Sigmoid colon (tissue), 7 donors: Measurements from ENCODE around the gene DNAH10. TPM values are rescaled to one million over a fixed set of nuclear protein-coding genes. Genes with fewer than 3 reads are reported as not detected.

ENCODE experiments used
- DNase-seq: peaks from one replicate; pipeline ENCODE4 v3.0.0-alpha.2; 2019
- H3K27ac ChIP-seq, 4 donors: fragments of 200-600 bp; sonication (generic); one replicate each; pipeline ENCODE4 v1.5.1; 2016 to 2019; ENCODE audit warnings: mild to moderate bottlenecking in 1 of 4
- H3K27me3 ChIP-seq, 3 donors: fragments of 200-600 bp; sonication (generic); one replicate each; pipeline ENCODE4 v1.5.1; 2019; ENCODE audit warnings: mild to moderate bottlenecking in 1 of 3
- H3K36me3 ChIP-seq, 4 donors: fragments of 200-600 bp; sonication (generic); one replicate each; pipeline ENCODE4 v1.5.1; 2016 to 2019
- H3K4me1 ChIP-seq, 4 donors: fragments of 200-600 bp; sonication (generic); one replicate each; pipeline ENCODE4 v1.5.1; 2017 to 2019
- H3K4me3 ChIP-seq, 4 donors: fragments of 200-600 bp; sonication (generic); one replicate each; pipeline ENCODE4 v1.5.1; 2017 to 2019; ENCODE audit warnings: mild to moderate bottlenecking in 2 of 4, moderate library complexity in 1 of 4
- H3K9me3 ChIP-seq, 4 donors: fragments of 200-600 bp in 3 of 4; sonication (generic) in 3 of 4; one replicate each; pipeline versions ENCODE4 v1.5.1 to v1.6.1; 2013 to 2019
- EP300 ChIP-seq, 4 donors: sonication (generic); formaldehyde crosslinking; IDR thresholded peaks; one replicate each; pipeline ENCODE4 v1.6.1; 2017; ENCODE audit warnings: antibody characterized with exemption in 4 of 4
- POLR2A ChIP-seq, 2 donors: fragments of 450-650 bp; IDR thresholded peaks; one replicate each; pipeline ENCODE4 v1.6.1; 2016; ENCODE audit warnings: antibody characterized with exemption in 2 of 2, mild to moderate bottlenecking in 2 of 2, moderate library complexity in 2 of 2
- POLR2AphosphoS5 ChIP-seq, 4 donors: sonication (generic); formaldehyde crosslinking; IDR thresholded peaks; one replicate each; pipeline ENCODE4 v1.6.1; 2017; ENCODE audit warnings: antibody characterized with exemption in 4 of 4
- WGBS, 2 donors: extraction: QIAGEN DNeasy Blood & Tissue Kit; methylation state at CpG; one replicate each; pipeline ENCODE4 v1.1.7; 2013; 5-methylcytosine and 5-hydroxymethylcytosine counted together
- intact Hi-C: fragments of 100-400 bp; cut with DNase I; formaldehyde crosslinking; loops from one replicate; pipeline ENCODE4 v1.15.1; 2023
- polyA plus RNA-seq, 3 donors: library from polyadenylated mRNA; stranded (reverse); fragments of 200-250 nt; gene quantifications; one replicate each; pipeline ENCODE4 v1.2.3, GENCODE V29; 2013
- total RNA-seq, 4 donors: library from RNA; depleted of rRNA; stranded (reverse); fragments of >200 nt; gene quantifications; one replicate each; pipeline ENCODE4 v1.1.0, GENCODE V29; 2016
- TF ChIP-seq, protein P1 (sequence below), 4 experiments: fragments of 450-650 bp in 3 of 4; fragments of 200-600 bp in 1 of 4; IDR thresholded peaks; one replicate each; pipeline ENCODE4 v1.5.1; 2016 to 2019; ENCODE audit warnings: antibody characterized with exemption in 4 of 4, mild to moderate bottlenecking in 3 of 4, moderate library complexity in 2 of 4
- donor health status: healthy with polysubstance abuse.
- donor health status: Bipolar disorder and iron deficiency.
- donor health status: healthy.

Gene DNAH10
- total and polyA plus RNA-seq, 7 donors: under 0.01 to 0.29 (median 0.16) TPM; not detected in 4

DNA sequence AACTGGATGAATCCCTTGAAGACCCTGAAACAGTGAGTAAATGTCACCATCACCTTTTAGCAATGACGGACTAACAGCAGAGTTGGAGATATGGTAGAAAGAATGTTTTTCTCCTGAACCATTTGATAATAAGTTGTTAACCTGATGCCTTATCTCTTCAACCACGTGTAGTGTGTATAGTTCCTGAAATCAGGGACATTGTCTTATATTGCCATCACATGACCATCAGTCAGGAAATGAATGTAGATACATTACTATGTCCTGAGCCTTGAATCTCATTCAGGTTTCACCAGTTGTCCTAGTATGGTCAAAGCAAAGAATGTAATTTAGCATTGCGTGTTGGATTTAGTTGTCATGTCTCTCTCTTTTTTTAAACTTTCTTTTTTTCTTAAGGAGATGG lies 34.2 kb upstream of the DNAH10 start:
- peaks cover 0 to 74% (median 19%) of the 10 kb centered on the region in 4 donors for H3K36me3 ChIP-seq

DNA sequence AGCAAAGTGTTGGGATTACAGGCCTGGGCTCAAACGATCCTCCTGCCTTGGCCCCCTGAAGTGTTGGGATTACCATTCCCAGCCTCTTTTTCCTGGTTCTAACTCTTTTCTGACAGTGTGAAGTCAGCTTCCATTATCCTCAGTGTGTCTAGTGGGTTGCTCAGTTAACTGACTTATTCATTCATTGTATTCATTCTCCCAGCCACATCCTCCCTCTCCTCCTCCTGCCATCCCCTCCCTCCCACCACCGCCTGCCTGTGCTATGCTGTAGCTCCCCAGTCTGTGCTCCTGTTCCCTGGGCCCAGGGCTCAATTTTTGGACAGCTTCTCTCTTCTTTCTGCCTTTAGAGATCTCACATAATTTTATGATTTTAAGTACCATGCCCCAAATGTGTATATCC lies 30.5 kb upstream of the DNAH10 start:
- Histone ChIP-seq H3K27ac (no peak overlapping the region), H3K27me3 (no peaks in the 10 kb centered on the region), H3K4me1 (no peaks in the 10 kb centered on the region), H3K9me3 (no peaks in the 10 kb centered on the region), H3K36me3 (peaks cover 5 to 79% (median 24%) of the 10 kb centered on the region in 4 donors), H3K4me3 (no peak overlapping the region)
- TF ChIP-seq POLR2A (IDR thresholded peaks at IDR 0.05): no peak
- TF ChIP-seq POLR2AphosphoS5 (IDR thresholded peaks at IDR 0.05): no peak
- TF ChIP-seq EP300 (IDR thresholded peaks at IDR 0.05): no peak
- TF ChIP-seq, protein P1, sequence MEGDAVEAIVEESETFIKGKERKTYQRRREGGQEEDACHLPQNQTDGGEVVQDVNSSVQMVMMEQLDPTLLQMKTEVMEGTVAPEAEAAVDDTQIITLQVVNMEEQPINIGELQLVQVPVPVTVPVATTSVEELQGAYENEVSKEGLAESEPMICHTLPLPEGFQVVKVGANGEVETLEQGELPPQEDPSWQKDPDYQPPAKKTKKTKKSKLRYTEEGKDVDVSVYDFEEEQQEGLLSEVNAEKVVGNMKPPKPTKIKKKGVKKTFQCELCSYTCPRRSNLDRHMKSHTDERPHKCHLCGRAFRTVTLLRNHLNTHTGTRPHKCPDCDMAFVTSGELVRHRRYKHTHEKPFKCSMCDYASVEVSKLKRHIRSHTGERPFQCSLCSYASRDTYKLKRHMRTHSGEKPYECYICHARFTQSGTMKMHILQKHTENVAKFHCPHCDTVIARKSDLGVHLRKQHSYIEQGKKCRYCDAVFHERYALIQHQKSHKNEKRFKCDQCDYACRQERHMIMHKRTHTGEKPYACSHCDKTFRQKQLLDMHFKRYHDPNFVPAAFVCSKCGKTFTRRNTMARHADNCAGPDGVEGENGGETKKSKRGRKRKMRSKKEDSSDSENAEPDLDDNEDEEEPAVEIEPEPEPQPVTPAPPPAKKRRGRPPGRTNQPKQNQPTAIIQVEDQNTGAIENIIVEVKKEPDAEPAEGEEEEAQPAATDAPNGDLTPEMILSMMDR (IDR thresholded peaks at IDR 0.05): no peak
- 82 to 88% methylated on average over 2 of the region's 2 CpGs for WGBS, 2 donors
- intact Hi-C loops: no loop called here
- DNase-seq: no peak

More for the DNA sequence above, 34.2 kb upstream of the DNAH10 start:
- Histone ChIP-seq H3K9me3 (no peaks in the 10 kb centered on the region), H3K27ac (no peak overlapping the region), H3K27me3 (no peaks in the 10 kb centered on the region), H3K4me3 (no peak overlapping the region), H3K4me1 (no peaks in the 10 kb centered on the region)
- DNase-seq: no peak
- intact Hi-C loops: no loop called here
- WGBS, 2 donors: 69 to 80% methylated on average over 3 of the region's 3 CpGs
- TF ChIP-seq, protein P1 (IDR thresholded peaks at IDR 0.05): no peak
- TF ChIP-seq POLR2AphosphoS5 (IDR thresholded peaks at IDR 0.05): no peak
- TF ChIP-seq EP300 (IDR thresholded peaks at IDR 0.05): no peak

DNA sequence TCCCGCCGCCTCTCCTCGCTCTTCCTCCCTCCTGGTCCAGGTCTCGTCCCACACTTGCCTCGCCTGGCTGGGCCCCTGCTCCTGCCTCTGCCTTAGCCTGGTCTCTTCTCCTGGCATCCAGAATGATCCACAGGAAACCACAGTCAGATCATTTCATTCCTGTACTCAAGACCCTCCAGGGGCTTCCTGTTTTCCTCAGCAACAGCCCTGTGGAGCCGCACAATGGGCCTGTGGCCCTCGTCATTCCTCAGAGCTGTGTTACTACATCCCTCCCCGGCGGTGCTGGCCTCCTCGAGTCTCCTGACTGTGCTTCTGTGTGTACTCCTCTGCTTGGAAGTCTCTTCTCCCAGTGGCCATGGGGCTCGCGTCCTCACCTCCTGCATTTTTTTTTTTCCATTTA lies 29.9 kb upstream of the DNAH10 start:
- no peak overlapping the region for H3K27ac ChIP-seq
- TF ChIP-seq POLR2A (IDR thresholded peaks at IDR 0.05): no peak
- TF ChIP-seq, protein P1 (IDR thresholded peaks at IDR 0.05): no peak
- TF ChIP-seq EP300 (IDR thresholded peaks at IDR 0.05): no peak
- TF ChIP-seq POLR2AphosphoS5 (IDR thresholded peaks at IDR 0.05): no peak
- H3K36me3 ChIP-seq: peaks cover 5 to 79% (median 31%) of the 10 kb centered on the region in 4 donors
- H3K4me1 ChIP-seq: no peaks in the 10 kb centered on the region
- no peaks in the 10 kb centered on the region for H3K27me3 ChIP-seq
- 95 to 97% methylated on average over 12 of the region's 12 CpGs for WGBS, 2 donors
- intact Hi-C loops: no loop called here
- H3K4me3 ChIP-seq: no peak overlapping the region
- H3K9me3 ChIP-seq: no peaks in the 10 kb centered on the region
- no peak for DNase-seq

DNA sequence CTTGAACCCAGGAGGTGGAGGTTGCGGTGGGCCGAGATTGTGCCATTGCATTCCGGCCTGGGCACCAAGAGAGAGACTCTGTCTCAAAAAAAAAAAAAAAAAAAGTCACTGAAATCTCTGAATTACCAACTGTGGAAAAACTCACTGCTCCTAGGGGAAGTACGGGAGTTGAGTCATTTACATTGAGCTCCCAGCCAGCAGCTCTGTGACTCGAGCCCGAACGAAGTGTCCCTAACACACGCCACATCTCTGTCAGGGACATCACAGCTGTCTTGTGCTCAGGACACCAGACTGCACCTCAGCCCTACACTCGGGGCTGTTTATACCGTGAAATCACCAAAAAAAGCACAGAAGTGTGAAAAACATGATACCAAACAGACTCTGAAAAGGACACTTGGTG lies 28.9 kb upstream of the DNAH10 start:
- no peak overlapping the region for H3K27ac ChIP-seq
- intact Hi-C loops: no loop called here
- no peak for DNase-seq
- H3K4me1 ChIP-seq: no peaks in the 10 kb centered on the region
- 90 to 91% methylated on average over 10 of the region's 10 CpGs for WGBS, 2 donors
- no peak overlapping the region for H3K4me3 ChIP-seq
- TF ChIP-seq POLR2A (IDR thresholded peaks at IDR 0.05) (no peak), POLR2AphosphoS5 (IDR thresholded peaks at IDR 0.05) (no peak), EP300 (IDR thresholded peaks at IDR 0.05) (no peak)
- TF ChIP-seq, protein P1 (IDR thresholded peaks at IDR 0.05): no peak
- no peaks in the 10 kb centered on the region for H3K9me3 ChIP-seq
- H3K36me3 ChIP-seq: peaks cover 5 to 76% (median 34%) of the 10 kb centered on the region in 4 donors
- H3K27me3 ChIP-seq: no peaks in the 10 kb centered on the region

DNA sequence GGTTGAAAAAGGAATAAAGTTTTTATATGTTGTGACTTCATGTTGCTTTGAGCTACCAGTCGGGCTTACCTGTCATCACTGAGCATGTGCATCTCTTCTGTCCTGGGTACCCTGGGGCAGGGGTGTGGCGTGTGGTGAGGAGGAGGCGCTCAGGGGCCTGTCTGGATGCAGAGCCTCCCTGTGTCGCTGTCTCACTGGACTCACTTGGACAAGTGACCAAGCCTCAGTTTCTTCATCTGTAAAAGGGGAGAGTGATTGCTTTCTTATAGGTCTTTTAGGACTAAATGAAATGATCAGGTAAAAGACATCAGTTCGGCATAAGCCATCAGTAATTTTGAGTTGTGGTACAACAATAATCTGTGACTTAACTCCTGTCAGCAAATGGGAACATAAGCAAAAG lies 27.8 kb upstream of the DNAH10 start:
- DNase-seq: no peak
- 88% methylated on average over 5 of the region's 5 CpGs for WGBS, 2 donors

More for the DNA sequence above, 27.8 kb upstream of the DNAH10 start:
- Histone ChIP-seq H3K36me3 (peaks cover 5 to 77% (median 43%) of the 10 kb centered on the region in 4 donors), H3K27me3 (no peaks in the 10 kb centered on the region), H3K4me1 (no peaks in the 10 kb centered on the region), H3K4me3 (no peak overlapping the region), H3K27ac (no peak overlapping the region), H3K9me3 (no peaks in the 10 kb centered on the region)
- TF ChIP-seq EP300 (IDR thresholded peaks at IDR 0.05): no peak
- TF ChIP-seq POLR2AphosphoS5 (IDR thresholded peaks at IDR 0.05): no peak
- TF ChIP-seq, protein P1 (IDR thresholded peaks at IDR 0.05): no peak
- no peak for TF ChIP-seq POLR2A (IDR thresholded peaks at IDR 0.05)
- intact Hi-C loops: no loop called here
